AG08396 (cell line): ENCODE results near the gene ANKS4B.
A peak's percentile ranks its signal among the peaks of the same experiment; 100 is the strongest.
"Not testable (repeated sequence)": the region's sequence is repeated elsewhere in the genome, so short reads cannot be mapped to it uniquely, and the experiment has no call there.

Experiments
- DNase-seq: peaks from one replicate; pipeline ENCODE4 v3.0.0; 2012; ENCODE audit warnings: low spot score, mixed read lengths

Gene ANKS4B

GRCh38 chr16:21218153-21218552 is 15.3 kb upstream of the ANKS4B start:
- DNase-seq: no peak

DNA sequence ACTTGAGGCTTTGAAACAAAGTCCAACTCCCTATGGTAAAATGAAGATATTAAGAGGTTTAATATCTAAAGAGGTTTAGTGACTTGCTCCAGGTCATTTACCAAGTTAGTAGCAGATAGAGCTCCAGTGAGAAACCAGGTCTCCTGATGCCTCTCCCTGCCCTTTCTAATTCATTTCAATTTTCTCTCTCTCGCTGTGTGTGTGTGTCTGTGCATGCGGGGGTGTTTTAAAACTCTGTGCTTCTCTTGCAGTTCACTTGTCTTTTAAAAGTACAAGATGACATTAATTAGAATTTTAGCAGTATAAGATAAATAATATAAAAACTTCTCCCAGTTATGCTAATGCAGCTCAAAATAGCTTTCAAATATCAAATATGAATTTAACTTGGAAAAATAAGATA is 13.9 kb upstream of the ANKS4B start:
- no peak for DNase-seq

DNA sequence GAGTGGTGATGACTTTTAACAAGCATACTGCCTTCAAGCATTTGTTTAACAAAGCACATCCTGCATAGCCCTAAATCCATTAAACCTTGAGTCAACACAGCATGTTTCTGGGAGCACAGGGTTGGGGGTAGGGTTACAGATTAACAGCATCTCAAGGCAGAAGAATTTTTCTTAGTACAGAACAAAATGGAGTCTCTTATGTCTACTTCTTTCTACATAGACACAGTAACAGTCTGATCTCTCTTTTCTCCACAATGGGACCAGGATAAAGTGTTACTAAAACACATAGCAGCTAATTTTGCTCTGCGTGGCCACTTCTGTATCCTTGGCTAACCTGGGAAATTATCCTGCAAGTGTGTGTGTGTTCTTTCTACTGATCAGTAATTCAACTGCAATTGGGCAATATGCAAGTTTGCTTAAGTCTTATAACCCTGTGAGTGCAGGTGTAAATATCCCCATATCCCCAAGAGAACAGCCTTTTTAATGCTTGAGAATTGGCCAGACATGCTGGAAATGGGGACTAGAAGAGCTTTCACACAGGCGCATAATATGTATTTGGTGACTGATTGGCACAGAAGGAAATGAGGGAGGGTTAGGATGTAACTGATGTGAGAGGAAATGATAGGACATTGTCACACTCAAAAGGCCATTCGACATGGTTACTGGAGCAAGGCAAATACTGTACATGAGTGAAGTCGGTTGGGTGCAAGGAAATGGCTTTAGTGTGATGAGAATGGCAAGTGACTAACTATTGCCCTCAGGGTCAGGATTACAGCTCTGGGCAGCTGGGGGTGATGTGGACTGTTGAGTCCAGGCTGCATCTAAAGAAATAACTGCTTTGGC is 10.8 kb upstream of the ANKS4B start:
- no peak for DNase-seq

- DNase-seq: no peak
These were observed 9.7 kb upstream of the ANKS4B start for GRCh38 chr16:21223787-21224186.

DNA sequence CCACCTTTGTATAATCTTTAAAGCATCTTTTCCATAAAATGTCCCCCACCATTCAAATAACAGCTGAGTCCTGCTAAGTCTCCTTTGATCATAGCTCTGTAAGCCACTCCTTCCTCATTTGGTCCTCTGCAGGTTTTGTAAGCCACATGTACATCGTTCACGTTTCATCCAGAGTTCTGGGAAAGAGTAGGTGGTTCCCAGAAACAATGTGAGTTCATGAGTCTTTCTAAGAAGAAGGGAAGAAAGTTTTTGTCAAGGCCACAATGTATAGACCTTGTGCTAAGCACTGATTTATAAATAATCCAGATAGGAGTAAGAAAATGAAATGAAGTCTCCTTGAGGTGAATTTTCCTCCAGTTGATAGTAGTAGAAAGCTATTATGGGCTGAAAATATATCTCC is 8.7 kb upstream of the ANKS4B start:
- no peak for DNase-seq

GRCh38 chr16:21226749-21227148 is 6.8 kb upstream of the ANKS4B start:
- no peak for DNase-seq

DNA sequence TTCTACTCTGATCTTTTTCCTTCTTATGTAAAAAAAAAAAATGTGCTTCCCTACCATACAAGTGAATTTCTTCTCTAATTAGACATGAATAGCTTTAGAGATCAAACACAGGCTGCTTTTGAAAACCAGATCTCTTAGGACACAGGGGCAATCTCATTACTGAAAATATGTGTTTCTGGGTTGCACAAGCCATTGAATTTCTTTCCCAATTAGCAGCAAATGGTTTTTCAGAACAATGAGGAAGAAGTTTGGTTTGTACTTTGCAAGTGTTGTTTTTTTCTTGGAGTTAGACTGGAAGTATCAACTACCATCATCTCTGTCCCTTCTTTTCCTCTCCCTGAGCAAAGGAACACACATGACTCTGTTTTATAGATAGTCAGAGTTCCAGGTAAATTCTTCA is 5.6 kb upstream of the ANKS4B start:
- no peak for DNase-seq

GRCh38 chr16:21228361-21228872 is 5.1 kb upstream of the ANKS4B start:
- DNase-seq: no peak

DNA sequence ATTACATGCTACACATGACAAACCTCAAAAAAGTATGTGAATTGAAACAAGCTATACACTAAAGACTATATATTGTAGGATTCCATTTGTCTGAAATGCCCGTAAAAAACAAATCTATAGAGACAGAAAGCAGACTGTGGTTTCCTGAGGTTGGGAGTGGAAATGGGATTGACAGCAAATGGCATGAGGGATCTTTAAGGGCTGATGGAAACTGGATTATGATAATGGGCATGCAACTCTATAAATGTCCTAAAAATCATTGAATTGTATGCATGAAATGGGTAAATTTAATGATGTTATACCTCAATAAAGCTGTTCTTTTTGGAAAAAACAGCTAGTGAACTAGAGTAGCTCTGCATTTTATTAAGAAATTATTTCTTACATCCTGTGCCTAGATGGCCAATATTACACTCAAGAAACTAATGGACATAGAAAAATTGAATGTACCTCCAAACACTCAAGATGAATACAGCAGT is 416 bp upstream of the ANKS4B start:
- no peak for DNase-seq

GRCh38 chr16:21235199-21235585 is 1.7 kb downstream of the ANKS4B start:
- DNase-seq: no peak

DNA sequence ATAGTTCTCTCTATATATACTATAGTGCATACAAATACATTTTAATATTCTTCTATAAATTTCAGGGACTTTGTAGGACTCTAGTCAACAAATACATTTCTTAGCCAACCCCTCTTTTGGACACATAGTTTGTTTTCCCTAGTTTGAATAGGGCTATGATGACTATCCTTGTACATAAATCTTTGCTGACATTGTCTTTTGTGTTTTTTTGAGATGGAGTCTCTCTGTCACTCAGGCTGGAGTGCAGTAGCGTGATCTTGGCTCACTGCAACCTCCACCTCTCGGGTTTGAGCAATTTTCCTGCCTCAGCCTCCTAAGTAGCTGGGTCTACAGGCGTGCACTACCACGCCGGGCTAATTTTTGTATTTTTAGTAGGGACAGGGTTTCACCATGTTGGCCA is 3.3 kb downstream of the ANKS4B start:
- DNase-seq: no peak

DNA sequence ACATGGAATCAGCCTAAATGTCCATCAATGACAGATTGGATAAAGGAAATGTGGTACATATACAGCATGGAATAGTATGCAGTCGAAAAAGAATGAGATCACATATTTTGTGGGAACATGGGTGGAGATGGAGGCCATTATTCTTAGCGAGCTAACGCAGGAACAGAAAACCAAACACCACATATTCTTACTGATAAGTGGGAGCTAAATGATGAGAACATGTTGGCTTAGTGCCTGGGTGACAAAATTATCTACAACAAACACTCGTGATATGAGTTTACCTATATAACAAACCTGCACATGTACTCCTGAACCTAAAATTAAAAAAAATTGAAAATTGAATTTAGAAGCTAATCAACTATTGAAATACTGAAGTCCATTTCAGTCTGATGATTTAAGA is 6.1 kb downstream of the ANKS4B start:
- DNase-seq: no peak

- DNase-seq: no peak
These were observed 9.3 kb downstream of the ANKS4B start for GRCh38 chr16:21242756-21243155.

DNA sequence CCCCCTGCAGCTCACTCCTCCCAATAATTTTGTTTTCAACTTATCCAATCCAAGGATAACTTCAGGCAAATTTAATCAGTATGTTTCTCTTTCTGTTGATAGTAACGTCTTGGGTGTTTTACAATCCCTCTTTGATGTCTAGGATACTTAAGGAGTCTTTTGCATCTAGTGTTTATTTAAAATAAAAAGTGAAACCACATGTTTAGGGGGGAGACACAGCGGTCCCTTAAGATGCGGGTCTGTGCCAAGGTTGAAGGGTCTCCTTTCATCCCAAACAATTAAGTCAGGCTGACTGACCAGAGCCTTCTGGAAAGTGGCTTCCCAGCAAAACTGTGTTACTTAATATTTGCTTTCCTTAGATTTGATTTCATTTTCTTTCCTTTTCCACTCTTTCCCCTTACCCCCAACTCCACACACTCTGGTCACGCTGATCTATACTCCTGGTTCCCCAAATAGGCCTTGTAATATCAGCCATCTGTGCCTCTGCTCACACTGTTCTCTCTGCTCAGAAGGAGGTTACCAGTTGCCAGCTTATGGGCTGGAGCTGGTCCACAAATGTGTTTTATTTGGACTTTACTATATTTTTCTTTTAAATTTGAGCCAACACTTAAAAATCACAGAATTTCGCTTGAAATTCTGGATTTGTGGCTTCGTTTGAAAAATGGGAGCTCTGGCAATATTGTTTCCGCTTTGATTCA is 11.2 kb downstream of the ANKS4B start:
- DNase-seq: no peak

DNA sequence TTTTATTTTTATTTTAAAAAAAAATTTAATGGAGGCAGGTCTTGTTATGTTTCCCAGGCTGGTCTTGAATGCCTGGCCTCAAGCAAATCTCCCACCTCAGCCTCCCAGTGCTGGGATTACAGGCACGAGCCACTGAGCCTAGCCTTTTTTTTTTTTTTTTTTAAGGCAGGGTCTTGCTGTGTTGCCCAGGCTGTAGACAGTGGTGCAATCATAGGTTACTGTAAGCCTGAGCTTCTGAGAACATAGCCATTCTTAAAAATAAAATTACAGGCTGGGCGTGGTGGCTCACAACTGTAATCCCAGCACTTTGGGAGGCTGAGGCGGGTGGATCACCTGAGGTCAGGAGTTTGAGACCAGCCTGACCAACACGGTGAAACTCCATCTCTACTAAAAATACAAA is 14.7 kb downstream of the ANKS4B start:
- not testable (repeated sequence) for DNase-seq

- DNase-seq: no peak
These were observed 16.8 kb downstream of the ANKS4B start for GRCh38 chr16:21250072-21250923.

DNA sequence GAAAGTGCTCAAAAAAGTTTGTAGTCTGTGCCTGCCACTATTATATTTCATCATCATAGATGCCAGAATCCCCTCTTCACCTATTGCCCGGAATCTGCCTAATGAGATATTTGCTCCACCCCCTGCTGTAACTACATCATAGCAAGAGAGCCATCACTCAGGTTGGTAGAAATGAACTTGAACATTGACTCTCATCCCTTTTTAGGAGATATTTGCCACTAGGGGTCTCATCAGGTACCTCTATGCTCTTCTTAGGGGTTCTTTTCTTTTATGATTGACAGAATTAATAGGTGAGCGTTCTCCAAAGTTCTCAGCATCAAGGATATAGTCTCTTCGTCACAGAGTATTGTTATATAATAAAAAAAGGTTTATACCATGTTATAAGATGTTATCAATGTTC is 20.0 kb downstream of the ANKS4B start:
- no peak for DNase-seq

- no peak for DNase-seq
These were observed 23.1 kb downstream of the ANKS4B start for GRCh38 chr16:21256636-21257035.

DNA sequence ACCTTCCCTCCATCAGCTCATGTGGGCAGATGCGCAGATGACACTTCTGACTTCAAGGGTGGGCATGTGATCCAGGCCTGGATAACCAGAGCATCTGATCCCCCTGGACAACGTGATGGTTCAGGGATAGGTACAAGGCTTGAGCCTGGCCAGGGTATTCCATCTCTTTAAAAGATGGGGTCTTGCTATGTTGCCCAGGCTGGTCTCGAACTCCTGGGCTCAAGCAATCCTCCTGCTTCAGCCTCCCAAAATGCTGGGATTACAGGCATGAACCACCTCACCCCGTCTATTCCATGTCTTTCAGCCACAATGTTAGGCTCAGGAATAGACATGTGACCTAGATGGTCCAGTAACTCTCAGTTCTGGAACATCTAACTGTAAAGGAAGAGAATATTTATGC is 23.8 kb downstream of the ANKS4B start:
- DNase-seq: no peak

DNA sequence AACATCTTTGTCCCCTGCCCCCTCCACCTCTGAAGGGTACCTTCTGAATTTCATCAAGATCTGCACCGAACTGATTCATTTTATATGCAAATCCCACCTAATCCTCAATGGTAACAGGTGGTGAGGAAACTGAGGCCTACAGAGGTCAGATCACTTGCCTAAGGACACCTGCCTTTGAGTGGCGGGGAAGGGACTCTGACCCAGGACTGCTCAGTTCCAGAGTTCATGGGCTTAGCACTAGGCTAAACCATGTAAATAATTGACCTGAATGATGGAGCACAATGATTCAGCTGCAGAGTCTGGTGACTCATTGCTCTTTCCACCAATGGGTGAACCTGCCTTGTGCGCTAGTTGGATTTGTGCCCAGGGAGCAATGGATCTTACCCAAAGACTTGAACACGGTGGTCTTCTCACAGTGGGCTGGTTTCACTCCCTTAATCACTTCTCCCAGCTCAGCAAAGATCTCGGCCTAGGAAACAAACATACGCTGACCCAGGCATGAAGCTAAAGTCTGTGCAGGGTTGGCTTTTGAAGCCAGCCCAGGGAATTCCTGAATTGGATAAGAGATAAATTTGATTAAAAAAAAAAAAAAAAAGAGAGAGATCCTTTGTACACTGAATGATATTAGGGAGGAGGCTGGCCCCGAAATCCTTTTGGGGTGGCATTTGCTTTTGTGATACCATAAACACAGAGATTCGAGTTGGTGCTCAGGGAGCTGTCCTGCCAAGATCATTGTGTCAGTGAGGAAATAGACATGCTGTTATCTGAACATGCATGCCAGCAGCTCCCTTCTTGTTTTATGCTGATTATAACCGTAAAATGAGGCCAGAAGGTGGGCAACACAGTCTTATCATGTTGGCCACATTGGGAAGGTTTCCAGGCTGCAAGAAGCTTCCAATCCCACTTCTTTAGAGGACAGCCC is 27.6 kb downstream of the ANKS4B start:
- DNase-seq: peak; percentile 67
